ENCODE data around the gene TMEM86B.

GRCh38 chr19:55232286-55232602 is 3.7 kb upstream of the TMEM86B start:
- TF ChIP-seq CTCF (IDR thresholded peaks at IDR 0.05; ENCODE audit: insufficient read depth, low read depth, low read length) = no peak
- no peak for TF ChIP-seq EZH2 (IDR thresholded peaks at IDR 0.05; ENCODE audit: insufficient read depth, low read length)
